Lung (tissue), 12 donors: ENCODE results near the gene ST6GALNAC3. TPM values are rescaled to one million over a fixed set of nuclear protein-coding genes. Genes with fewer than 3 reads are reported as not detected.

Experiments
- ATAC-seq: fragments of 200-7000 bp; cut with Tn5 transposase; one replicate; pipeline ENCODE4 v1.9.1; 2020; ENCODE audit warnings: moderate number of reproducible peaks; ENCODE audit not compliant: insufficient read depth, low FRiP score
- DNase-seq, 3 donors: peaks; one replicate each; pipeline ENCODE4 v3.0.0-alpha.2; 2013 to 2017
- H3K27ac ChIP-seq, 2 donors: one replicate each; pipeline ENCODE4 v1.5.1; 2013; ENCODE audit warnings: mild to moderate bottlenecking in 2 of 2, moderate library complexity in 2 of 2, control low read depth in 1 of 2, inconsistent platforms in 1 of 2, low read depth in 1 of 2, low read length in 1 of 2
- H3K27me3 ChIP-seq, 3 donors: one replicate each; pipeline ENCODE4 v1.5.1; 2013; ENCODE audit warnings: low read length in 2 of 3; ENCODE audit not compliant: control insufficient read depth in 3 of 3, insufficient read depth in 3 of 3
- H3K36me3 ChIP-seq, 4 donors: one replicate each; pipeline ENCODE4 v1.5.1; 2013; ENCODE audit warnings: low read length in 4 of 4, mild to moderate bottlenecking in 1 of 4, moderate library complexity in 1 of 4; ENCODE audit not compliant: control insufficient read depth in 4 of 4, insufficient read depth in 4 of 4
- H3K4me1 ChIP-seq, 5 donors: one replicate each; pipeline ENCODE4 v1.5.1; 2013; ENCODE audit warnings: low read length in 5 of 5, mild to moderate bottlenecking in 2 of 5, moderate library complexity in 1 of 5; ENCODE audit not compliant: control insufficient read depth in 5 of 5, insufficient read depth in 5 of 5
- H3K4me3 ChIP-seq: one replicate; pipeline ENCODE4 v1.5.1; 2013; ENCODE audit warnings: mild to moderate bottlenecking, control low read depth, moderate library complexity
- H3K9ac ChIP-seq, 2 donors: one replicate each; pipeline ENCODE4 v1.5.1; 2013; ENCODE audit warnings: low read length in 2 of 2, control low read depth in 1 of 2; ENCODE audit not compliant: insufficient read depth in 1 of 2
- H3K9me3 ChIP-seq, 4 donors: one replicate each; pipeline ENCODE4 v1.5.1; 2013; ENCODE audit warnings: low read length in 3 of 4, mild to moderate bottlenecking in 1 of 4, moderate library complexity in 1 of 4; ENCODE audit not compliant: control insufficient read depth in 4 of 4, insufficient read depth in 3 of 4
- CTCF ChIP-seq: IDR thresholded peaks from 2 replicates; pipeline ENCODE4 v1.5.1; 2012; ENCODE audit warnings: mild to moderate bottlenecking; ENCODE audit errors: control extremely low read depth, extremely low read depth
- WGBS, 2 donors: extraction: QIAGEN DNeasy Blood & Tissue Kit; methylation state at CpG; one replicate each; pipeline ENCODE4 v1.1.7; 2013; 5-methylcytosine and 5-hydroxymethylcytosine counted together
- polyA plus RNA-seq, 2 donors: library from polyadenylated mRNA; stranded (reverse); fragments of 200-250 nt; gene quantifications; one replicate each; pipeline ENCODE4 v1.2.1, GENCODE V29; 2013
- total RNA-seq, 2 donors: library from RNA; depleted of rRNA in 1 of 2; stranded (reverse); fragments of >200 nt in 1 of 2; gene quantifications; one replicate each; pipeline ENCODE4 v1.2.1, GENCODE V29; 2014 to 2021
- donor health status: control.
- donor health status: control.
- donor health status: Bipolar disorder and iron deficiency.
- donor health status: healthy.
- donor health status: DM: yes; HTN: yes; CAD: no.

ST6GALNAC3 gene
- total and polyA plus RNA-seq, 4 donors = 2.7 to 17.9 (median 12.2) TPM

DNA sequence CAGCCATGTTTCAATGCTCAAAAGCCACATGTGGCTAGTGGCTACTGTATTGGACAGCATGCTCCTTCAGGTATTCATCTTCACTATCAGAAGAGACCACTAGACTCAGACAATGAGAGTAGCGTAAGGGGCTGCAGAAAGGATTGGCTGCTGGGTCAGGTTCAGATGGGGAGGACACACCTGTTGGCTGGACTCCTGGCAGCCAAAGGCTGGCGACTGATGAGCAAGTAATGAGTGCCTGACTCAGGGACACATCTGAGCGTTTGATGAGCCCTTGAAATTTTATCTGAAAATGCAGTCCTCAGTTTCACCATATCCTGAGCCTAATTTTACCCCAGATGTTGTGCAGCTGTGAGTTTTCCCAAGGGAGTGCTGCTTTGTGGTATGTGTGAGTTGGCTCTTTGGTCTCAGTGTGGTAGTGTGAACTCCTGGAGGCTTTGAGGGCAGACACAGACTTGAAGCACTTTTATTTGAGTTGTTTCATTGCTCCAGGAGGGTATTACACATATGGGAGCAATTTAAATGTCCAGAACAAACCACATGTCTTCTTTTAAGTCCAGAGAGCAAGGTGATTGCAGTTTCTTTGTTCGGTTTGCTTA lies 9.6 kb downstream of the ST6GALNAC3 start:
- DNase-seq = no peak
- 79 to 89% methylated on average over 4 of the region's 4 CpGs for WGBS, 2 donors
- Histone ChIP-seq H3K4me1 (peaks cover 2 to 60% (median 41%) of the 10 kb centered on the region in 5 donors), H3K9me3 (no peaks in the 10 kb centered on the region), H3K4me3 (no peak overlapping the region), H3K36me3 (no peaks in the 10 kb centered on the region), H3K9ac (no peak overlapping the region), H3K27ac (no peak overlapping the region), H3K27me3 (no peaks in the 10 kb centered on the region)
- ATAC-seq = no peak
- no peak for TF ChIP-seq CTCF

DNA sequence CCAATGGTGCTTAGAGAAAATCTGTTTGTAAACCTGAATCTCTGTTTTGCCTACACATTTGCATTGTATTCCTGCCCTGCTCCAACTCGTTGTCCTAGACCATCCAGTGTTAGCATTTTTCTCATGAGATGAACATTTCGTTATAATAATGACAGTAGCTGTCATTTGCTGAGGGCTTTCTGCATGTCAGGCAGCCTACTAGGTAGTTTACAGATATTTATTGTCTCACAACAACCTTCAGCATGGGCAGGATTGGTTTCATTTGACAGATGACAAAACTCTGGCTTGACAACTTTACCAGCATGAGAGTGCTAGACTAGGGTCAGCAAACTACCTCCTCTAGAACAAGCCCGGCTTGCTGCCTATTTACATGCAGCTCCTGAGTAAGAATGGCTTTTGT lies 10.1 kb downstream of the ST6GALNAC3 start:
- no peak for ATAC-seq

DNA sequence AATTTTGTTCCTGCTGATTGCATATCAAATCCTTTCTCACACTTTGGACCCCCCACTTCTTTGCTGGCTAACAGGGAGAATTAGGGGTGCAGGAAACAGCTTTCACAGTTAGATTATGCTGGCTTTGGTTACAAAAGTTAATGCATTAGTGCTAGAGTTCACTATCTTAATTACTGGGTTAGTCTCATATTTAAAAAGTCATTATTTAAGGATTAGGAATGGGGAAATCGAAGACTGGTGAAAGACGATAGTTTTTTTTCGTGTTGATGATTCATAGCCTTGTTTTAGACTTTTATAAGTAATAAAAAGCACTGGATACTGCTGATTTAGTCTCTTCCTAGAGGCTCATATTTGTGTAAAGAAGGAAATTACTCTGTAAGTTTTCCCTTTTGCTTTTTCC lies 11.6 kb downstream of the ST6GALNAC3 start:
- ATAC-seq = no peak
- Histone ChIP-seq H3K27ac (no peak overlapping the region), H3K4me1 (peaks cover 2 to 51% (median 33%) of the 10 kb centered on the region in 5 donors), H3K27me3 (no peaks in the 10 kb centered on the region), H3K4me3 (no peak overlapping the region), H3K9ac (no peak overlapping the region), H3K36me3 (no peaks in the 10 kb centered on the region), H3K9me3 (no peaks in the 10 kb centered on the region)
- 84 to 92% methylated on average over 3 of the region's 3 CpGs for WGBS, 2 donors
- TF ChIP-seq CTCF = no peak
- peak in 1 of 3 donors; percentile 40 for DNase-seq

More for the DNA sequence above, 10.1 kb downstream of the ST6GALNAC3 start:
- no peak for DNase-seq
- H3K4me1 ChIP-seq = peaks cover 2 to 60% (median 41%) of the 10 kb centered on the region in 5 donors
- no peak overlapping the region for H3K4me3 ChIP-seq
- H3K36me3 ChIP-seq = no peaks in the 10 kb centered on the region
- H3K27me3 ChIP-seq = no peaks in the 10 kb centered on the region
- H3K27ac ChIP-seq = no peak overlapping the region
- no peak for TF ChIP-seq CTCF
- H3K9me3 ChIP-seq = no peaks in the 10 kb centered on the region
- no peak overlapping the region for H3K9ac ChIP-seq
- 89 to 94% methylated on average over 3 of the region's 3 CpGs for WGBS, 2 donors

DNA sequence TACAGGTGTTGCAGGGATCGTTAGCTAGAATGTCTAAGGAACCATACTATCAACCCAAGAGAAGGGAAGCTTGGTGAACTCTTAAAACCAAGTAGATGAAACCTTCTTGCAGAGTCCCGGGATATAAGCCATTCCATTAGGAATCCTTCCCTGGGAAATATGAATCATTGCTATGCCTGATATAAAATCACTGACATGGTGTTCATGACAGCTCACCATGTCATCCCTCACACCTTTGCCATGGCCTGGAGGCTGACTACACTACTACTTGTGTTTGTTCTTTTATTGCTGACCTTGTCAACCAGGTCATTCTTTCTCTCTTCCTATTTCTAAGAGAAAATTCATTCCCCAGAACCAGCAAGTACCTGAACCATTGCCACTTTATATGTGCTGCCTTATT lies 12.1 kb downstream of the ST6GALNAC3 start:
- H3K27ac ChIP-seq = no peak overlapping the region
- no peak for TF ChIP-seq CTCF
- no peak overlapping the region for H3K4me3 ChIP-seq
- no peak overlapping the region for H3K9ac ChIP-seq
- DNase-seq (no peak), ATAC-seq (no peak)
- no peaks in the 10 kb centered on the region for H3K9me3 ChIP-seq
- H3K4me1 ChIP-seq = peaks cover 2 to 46% (median 33%) of the 10 kb centered on the region in 5 donors
- no peaks in the 10 kb centered on the region for H3K36me3 ChIP-seq
- 85 to 94% methylated on average over 2 of the region's 2 CpGs for WGBS, 2 donors
- no peaks in the 10 kb centered on the region for H3K27me3 ChIP-seq
